HEK293T (cell line): ENCODE results near the gene OR5H15.

Source experiments
- BHLHE40 ChIP-seq: fragments of 450-650 bp; IDR thresholded peaks from 2 replicates; pipeline ENCODE4 v1.6.1; 2016; ENCODE audit warnings: mild to moderate bottlenecking, moderate library complexity, borderline replicate concordance
- CTBP1 ChIP-seq: fragments of 450-650 bp; IDR thresholded peaks from 2 replicates; pipeline ENCODE4 v1.6.1; 2016; ENCODE audit warnings: borderline replicate concordance
- ELF4 ChIP-seq: fragments of 450-650 bp; IDR thresholded peaks from 2 replicates; pipeline ENCODE4 v1.6.1; 2017; ENCODE audit warnings: antibody characterized with exemption
- FOXA1 ChIP-seq: fragments of 450-650 bp; IDR thresholded peaks from 2 replicates; pipeline ENCODE4 v1.6.1; 2016; ENCODE audit warnings: mild to moderate bottlenecking
- FOXK2 ChIP-seq: fragments of 450-650 bp; IDR thresholded peaks from 2 replicates; pipeline ENCODE4 v1.6.1; 2016; ENCODE audit warnings: mild to moderate bottlenecking
- LEF1 ChIP-seq: fragments of 450-650 bp; IDR thresholded peaks from 2 replicates; pipeline ENCODE4 v1.6.1; 2017; ENCODE audit warnings: mild to moderate bottlenecking, borderline replicate concordance
- SP1 ChIP-seq: fragments of 450-650 bp; IDR thresholded peaks from 2 replicates; pipeline ENCODE4 v1.6.1; 2017
- SUZ12 ChIP-seq: fragments of 450-650 bp; IDR thresholded peaks from 2 replicates; pipeline ENCODE4 v1.6.1; 2016; ENCODE audit warnings: mild to moderate bottlenecking
- TARDBP ChIP-seq: fragments of 450-650 bp; IDR thresholded peaks from 2 replicates; pipeline ENCODE4 v1.6.1; 2016

GRCh38 chr3:98188545-98188944 lies 22.0 kb downstream of the OR5H15 start:
- no peak for TF ChIP-seq ELF4
- no peak for TF ChIP-seq TARDBP
- TF ChIP-seq FOXA1: no peak
- no peak for TF ChIP-seq SP1
- no peak for TF ChIP-seq BHLHE40
- no peak for TF ChIP-seq SUZ12
- TF ChIP-seq LEF1: no peak
- no peak for TF ChIP-seq FOXK2
- no peak for TF ChIP-seq CTBP1
